CD4-positive, alpha-beta T cell treated with Interleukin-15 for 4 hours (primary cell): ENCODE results near the gene MAT2A.

Experiments
- DNase-seq: peaks from one replicate; pipeline ENCODE4 v3.0.0-alpha.2; 2020; ENCODE audit warnings: low spot score

Gene MAT2A

GRCh38 chr2:85538507-85539360 is at the start of gene MAT2A:
Gene MAT2A (plus strand): TSS chr2:85539168. CDS start chr2:85539288, 120 bp downstream.
- peak; percentile 89 for DNase-seq

- DNase-seq: no peak
Observed at GRCh38 chr2:85490861-85491755, 47.9 kb upstream of the MAT2A start.

DNA sequence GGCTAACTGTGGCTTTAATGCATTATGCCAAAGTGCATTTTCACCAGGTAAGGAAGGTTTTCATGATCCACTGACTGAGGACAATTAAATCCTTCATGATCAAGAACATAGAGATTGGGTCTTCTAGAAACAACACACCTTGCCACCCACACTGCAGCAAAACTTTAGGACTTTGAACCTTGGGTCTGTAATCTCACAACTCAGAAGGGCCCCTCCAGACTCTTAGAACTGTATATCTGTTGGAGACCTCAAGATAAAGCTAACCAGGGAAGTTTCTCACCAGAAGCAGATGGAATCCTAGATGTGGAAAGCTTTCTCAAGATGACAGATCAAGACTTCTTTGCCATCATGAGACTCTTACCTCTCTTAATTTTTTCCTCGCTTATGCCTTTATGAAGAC is 42.5 kb upstream of the MAT2A start:
- no peak for DNase-seq

DNA sequence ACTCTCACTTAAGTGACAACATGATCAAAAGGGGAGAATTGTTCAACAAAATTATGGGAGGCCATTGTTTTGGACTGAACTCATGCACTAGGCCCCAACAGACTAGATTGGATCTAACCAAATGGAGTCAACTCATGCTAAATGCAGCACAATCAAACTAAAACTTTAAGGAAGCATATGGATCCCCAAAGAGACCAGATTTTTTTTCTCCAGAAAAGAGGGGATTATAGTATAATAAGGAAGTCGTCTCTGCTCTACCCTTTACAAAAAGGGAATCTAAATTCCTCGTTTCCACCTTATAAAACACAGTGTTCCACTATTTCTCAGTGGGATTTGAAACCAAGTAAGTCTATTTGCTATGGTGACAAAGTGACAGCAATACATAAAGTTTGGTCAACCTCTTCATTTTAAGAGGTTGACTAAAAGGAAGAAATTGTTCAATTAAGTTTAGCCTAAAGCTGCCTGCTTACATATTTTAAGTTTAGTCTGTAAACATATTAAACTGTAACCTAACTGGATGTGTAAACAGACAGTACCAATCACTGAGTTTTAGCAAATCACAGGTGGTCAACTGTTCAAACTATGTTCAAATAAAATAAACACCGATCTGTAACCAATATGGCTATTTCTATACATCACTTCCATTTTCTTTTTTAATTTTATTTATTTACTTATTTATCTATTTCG is 40.9 kb upstream of the MAT2A start:
- DNase-seq: no peak

- no peak for DNase-seq
Observed at GRCh38 chr2:85501248-85501647, 37.7 kb upstream of the MAT2A start.

GRCh38 chr2:85502720-85503119 is 36.2 kb upstream of the MAT2A start:
- no peak for DNase-seq

DNA sequence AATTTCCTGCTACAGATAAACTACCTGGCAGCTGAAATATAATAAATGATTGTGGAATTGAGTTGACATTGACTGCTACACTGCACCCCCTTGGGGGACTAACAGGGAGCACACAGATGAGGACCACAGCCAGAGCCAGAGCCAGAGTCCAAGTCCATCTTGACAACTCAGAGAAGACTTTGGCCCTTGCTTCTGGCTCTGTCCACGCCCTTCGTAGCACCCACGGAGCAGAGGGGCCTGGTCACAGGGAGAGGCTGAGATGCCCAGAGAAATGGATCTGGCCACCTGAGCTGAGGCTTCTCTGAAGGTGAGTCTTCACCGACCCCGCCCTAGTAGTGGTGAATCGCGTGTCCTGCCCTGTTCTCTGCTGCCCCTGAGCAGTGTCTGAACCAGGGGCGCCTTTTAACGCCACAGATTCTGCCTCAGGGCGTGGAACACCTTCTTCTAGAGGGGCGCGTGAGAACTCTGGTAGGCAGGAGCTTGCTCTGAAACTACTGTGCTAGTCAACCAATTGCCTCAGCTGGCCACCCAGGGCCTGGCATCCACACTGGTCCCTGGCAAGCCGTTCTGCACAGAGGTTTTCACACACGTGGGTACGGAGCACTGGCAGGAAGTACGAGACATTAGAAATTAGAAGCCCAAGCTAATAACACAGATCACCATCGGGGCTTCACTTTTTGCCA is 35.7 kb upstream of the MAT2A start:
- no peak for DNase-seq

- DNase-seq: no peak
Observed at GRCh38 chr2:85503851-85504777, 34.9 kb upstream of the MAT2A start.

- no peak for DNase-seq
Observed at GRCh38 chr2:85504778-85505261, 34.1 kb upstream of the MAT2A start.

GRCh38 chr2:85505551-85506238 is 33.3 kb upstream of the MAT2A start:
- DNase-seq: no peak

- no peak for DNase-seq
Observed at GRCh38 chr2:85506768-85507181, 32.2 kb upstream of the MAT2A start.

DNA sequence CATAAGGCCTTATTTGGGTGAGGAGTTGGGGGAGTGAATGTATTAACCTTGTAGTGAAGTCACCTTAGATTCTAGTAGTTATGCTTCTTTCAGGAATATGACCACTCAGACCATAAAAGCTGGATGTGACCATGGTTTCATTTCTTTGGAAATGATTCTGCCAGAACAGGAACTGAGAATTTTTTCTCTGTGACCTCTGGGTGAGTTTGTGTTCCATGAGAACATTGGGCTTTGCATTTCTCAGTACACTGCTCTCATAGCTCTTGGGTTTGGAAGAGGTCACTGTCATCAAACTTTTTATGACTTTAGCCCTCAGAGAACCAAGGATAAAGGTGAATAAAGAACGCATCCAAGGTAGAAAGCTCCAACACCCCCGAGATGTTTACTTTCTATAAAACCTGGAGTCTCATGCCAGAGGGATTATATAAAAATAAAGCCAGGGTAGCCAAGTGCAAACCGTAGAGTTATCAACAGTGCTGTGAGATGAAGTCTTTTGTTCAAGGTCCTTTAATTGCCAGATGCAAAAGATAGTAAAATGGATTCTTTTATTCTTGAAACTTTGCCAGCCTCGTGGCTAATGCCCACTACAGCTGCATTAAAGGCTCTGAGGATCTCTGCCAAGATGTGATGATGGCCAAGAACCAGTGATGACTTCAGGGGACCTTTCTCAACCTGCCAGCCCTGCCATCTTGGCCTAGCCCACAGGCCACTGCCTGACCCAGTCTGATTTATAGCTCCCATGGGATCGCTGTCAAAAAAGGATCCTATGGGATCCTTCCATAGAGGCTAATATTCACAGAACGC is 27.8 kb upstream of the MAT2A start:
- no peak for DNase-seq

GRCh38 chr2:85514323-85514722 is 24.6 kb upstream of the MAT2A start:
- DNase-seq: no peak

DNA sequence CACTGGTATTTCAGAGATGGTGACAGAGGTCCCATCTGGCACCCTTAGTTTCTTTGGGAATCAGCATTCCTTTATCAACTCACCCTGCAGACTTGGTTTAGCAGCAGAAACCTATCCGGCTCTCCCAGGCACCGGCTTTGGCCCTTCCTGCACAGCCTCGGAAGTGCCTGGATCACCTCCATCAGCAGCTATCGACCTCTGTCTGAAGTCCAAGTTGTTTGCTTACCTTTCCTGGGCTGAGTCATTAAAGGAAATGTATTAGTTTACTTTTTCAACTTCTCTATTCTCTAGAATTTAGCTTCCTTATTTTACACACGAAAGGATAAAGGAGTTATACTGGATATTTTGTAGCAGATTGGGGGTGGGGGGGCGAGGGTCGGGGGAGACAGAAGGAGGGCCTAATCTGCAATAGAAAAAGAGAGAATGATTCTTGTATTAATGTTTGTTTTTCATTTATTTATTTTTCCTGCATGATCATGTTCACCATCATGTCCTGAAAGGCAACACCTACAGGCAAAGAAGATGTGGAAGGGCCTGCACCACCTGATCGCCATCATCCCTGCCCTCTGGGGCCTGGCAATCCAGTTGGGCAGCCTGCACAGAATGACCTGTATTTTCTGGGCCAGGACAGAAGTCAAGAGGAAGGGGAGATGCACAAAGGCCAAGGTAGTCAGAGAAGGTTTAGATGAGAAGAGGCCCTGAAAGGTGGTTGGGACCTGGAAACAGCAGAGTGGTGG is 22.1 kb upstream of the MAT2A start:
- DNase-seq: no peak

DNA sequence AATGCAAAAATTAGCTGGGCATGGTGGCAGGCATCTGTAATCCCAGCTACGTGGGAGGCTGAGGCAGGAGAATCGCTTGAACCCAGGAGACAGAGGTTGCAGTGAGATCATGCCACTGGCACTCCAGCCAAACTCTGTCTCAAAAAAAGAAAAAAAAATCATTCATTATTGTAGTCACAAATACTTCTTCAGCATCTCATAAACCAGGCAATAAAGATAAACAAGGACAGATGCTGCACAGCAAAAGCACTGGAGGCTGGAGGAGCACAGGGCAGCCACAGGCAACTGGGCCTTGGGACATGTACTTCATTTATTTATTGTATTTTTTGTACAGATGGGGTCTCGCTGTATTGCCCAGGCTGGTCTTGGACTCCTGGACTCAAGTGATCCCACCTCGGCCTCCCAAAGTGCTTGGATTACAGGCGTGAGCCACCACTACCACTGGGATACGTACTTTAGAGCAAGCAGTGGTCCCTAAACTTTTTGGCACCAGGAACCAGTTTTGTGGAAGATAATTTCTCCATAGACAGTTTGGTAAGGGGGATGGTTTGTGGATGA is 16.8 kb upstream of the MAT2A start:
- no peak for DNase-seq

DNA sequence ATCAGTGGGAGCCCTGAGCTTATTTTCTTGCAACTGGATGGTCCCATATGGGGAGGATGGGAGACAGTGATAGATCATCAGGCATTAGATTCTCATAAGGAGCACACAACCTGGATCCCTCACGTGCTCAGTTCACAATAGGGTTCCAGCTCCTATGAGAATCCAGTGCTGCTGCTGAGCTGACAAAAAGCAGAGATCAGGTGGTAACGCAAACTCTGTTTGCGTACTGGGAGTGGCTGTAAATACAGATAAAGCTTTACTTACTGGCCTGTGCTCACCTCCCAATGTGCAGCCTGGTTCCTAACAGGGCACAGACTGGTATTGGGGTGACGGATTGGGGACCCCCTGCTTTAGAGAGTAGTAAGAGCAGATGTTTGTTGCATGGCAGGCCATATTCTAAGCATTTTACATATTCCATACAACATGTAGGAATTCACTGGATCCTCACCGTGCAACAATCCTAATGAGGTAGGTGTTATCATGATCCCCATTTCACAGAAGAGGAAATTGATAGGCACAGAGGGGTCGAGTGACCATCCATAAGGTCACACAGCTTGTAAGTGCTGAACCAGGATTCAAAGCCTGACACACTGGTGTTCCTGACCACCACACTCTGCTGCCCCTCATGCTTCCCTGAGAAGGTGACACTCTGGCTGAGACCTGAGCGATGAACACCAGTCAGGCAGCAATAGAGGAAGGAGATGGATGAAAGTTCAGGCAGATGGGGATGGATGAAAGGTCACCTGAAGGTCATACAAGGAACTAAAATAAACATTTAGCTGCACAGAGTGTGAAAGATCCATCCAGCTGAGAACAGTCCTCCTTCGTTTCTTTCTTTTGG is 15.7 kb upstream of the MAT2A start:
- DNase-seq: no peak

- DNase-seq: no peak
Observed at GRCh38 chr2:85523903-85524335, 15.0 kb upstream of the MAT2A start.
